Smooth muscle cell (in vitro differentiated cells): ENCODE measurements around the gene DNAJC6. TPM values are rescaled to one million over a fixed set of nuclear protein-coding genes. Genes with fewer than 3 reads are reported as not detected.

Source experiments
- DNase-seq: peaks from one replicate; lab custom pipeline; 2025; ENCODE audit not compliant: unreplicated experiment; lab: John Stamatoyannopoulos, UW
- H2AFZ ChIP-seq: fragments of 200-600 bp; sonication (generic); 2 replicates; pipeline ENCODE4 v1.6.0; 2016; ENCODE audit warnings: antibody characterized with exemption, low read depth, mild to moderate bottlenecking
- H3F3A ChIP-seq: fragments of 200-600 bp; sonication (generic); 2 replicates; pipeline ENCODE4 v1.6.0; 2017; ENCODE audit warnings: antibody characterized with exemption, low read depth
- H3K27ac ChIP-seq: fragments of 200-600 bp; sonication (generic); 2 replicates; pipeline ENCODE4 v1.5.1; 2016; ENCODE audit warnings: low read depth, mild to moderate bottlenecking
- H3K27me3 ChIP-seq: fragments of 200-600 bp; sonication (generic); 2 replicates; pipeline ENCODE4 v1.6.1; 2016; ENCODE audit warnings: low read depth, mild to moderate bottlenecking
- H3K36me3 ChIP-seq: fragments of 200-600 bp; sonication (generic); 2 replicates; pipeline ENCODE4 v1.5.1; 2016; ENCODE audit warnings: low read depth
- H3K4me1 ChIP-seq: fragments of 200-600 bp; sonication (generic); 2 replicates; pipeline ENCODE4 v1.5.1; 2016; ENCODE audit warnings: low read depth
- H3K4me2 ChIP-seq: fragments of 200-600 bp; sonication (generic); 2 replicates; pipeline ENCODE4 v1.6.0; 2016; ENCODE audit warnings: mild to moderate bottlenecking
- H3K4me3 ChIP-seq: fragments of 200-600 bp; sonication (generic); 2 replicates; pipeline ENCODE4 v1.5.1; 2016; ENCODE audit warnings: mild to moderate bottlenecking
- H3K79me2 ChIP-seq: fragments of 200-600 bp; sonication (generic); 2 replicates; pipeline ENCODE4 v1.6.0; 2016; ENCODE audit warnings: low read depth, mild to moderate bottlenecking
- H3K9ac ChIP-seq: fragments of 200-600 bp; sonication (generic); 2 replicates; pipeline ENCODE4 v1.6.0; 2016; ENCODE audit warnings: low read depth
- H3K9me3 ChIP-seq: fragments of 200-600 bp; sonication (generic); replicated peaks from 2 replicates; pipeline ENCODE4 v1.5.1; 2016; ENCODE audit warnings: low read depth
- H4K20me1 ChIP-seq: fragments of 200-600 bp; sonication (generic); 2 replicates; pipeline ENCODE4 v1.6.0; 2016; ENCODE audit warnings: low read depth
- WGBS: methylation state at CpG from one replicate; pipeline ENCODE4 v1.1.7; 2016; ENCODE audit warnings: low lambda C conversion rate; 5-methylcytosine and 5-hydroxymethylcytosine counted together
- polyA plus RNA-seq: library from polyadenylated mRNA; unstranded; fragments of >200 nt; fragmentation: Nextera tagmentation; extraction: Ambion mirVana; gene quantifications from 2 replicates; pipeline ENCODE4 v1.2.1, GENCODE V29; 2016
- total RNA-seq: library from RNA; depleted of rRNA; stranded (reverse); fragments of >200 nt; gene quantifications from 2 replicates; pipeline ENCODE4 v1.2.3, GENCODE V29; 2014
- TF ChIP-seq, protein P1 (sequence below): fragments of 200-600 bp; sonication (generic); IDR thresholded peaks from 2 replicates; pipeline ENCODE4 v1.5.1; 2017; ENCODE audit warnings: borderline replicate concordance, mild to moderate bottlenecking, antibody characterized with exemption; ENCODE audit not compliant: insufficient read depth, poor library complexity, severe bottlenecking

Gene DNAJC6
- total and polyA plus RNA-seq, 2 experiments from 2014 or later, result 0.70 to 7.8 TPM

- H3K9me3 ChIP-seq, result no peaks in the 10 kb centered on the region
- no peak for DNase-seq
These were observed 98.5 kb downstream of the DNAJC6 start for GRCh38 chr1:65407877-65408276.

DNA sequence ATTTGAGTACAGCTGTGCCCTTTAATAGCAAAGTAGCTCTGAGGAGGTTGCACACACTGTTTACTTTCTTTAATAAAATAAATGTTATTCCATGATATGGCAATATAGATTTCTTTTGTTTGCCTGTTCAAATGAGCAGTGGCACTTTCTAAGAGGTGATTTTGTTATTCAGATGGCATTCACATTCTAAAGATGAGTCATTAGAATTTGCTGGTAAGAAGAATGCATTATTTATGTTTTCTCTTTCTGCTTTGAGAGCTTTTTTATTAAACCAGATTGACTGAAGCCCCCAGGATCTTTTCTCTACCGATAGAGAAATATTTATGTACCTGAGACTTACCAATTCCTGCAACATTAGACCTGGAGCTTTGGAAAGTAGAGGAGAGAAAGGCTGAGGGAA lies 100.0 kb downstream of the DNAJC6 start:
- Histone ChIP-seq H3K9me3 (no peaks in the 10 kb centered on the region), H3K4me3 (no peak overlapping the region), H3K27me3 (no peaks in the 10 kb centered on the region), H4K20me1 (no peaks in the 10 kb centered on the region), H3F3A (no peaks in the 10 kb centered on the region), H3K27ac (no peak overlapping the region), H3K9ac (no peak overlapping the region), H3K4me1 (no peaks in the 10 kb centered on the region), H3K36me3 (no peaks in the 10 kb centered on the region), H3K79me2 (no peaks in the 10 kb centered on the region), H3K4me2 (no peak overlapping the region), H2AFZ (no peak overlapping the region)
- DNase-seq, result no peak
- 50% methylated on average over 1 of the region's 1 CpG for WGBS
- TF ChIP-seq, protein P1, sequence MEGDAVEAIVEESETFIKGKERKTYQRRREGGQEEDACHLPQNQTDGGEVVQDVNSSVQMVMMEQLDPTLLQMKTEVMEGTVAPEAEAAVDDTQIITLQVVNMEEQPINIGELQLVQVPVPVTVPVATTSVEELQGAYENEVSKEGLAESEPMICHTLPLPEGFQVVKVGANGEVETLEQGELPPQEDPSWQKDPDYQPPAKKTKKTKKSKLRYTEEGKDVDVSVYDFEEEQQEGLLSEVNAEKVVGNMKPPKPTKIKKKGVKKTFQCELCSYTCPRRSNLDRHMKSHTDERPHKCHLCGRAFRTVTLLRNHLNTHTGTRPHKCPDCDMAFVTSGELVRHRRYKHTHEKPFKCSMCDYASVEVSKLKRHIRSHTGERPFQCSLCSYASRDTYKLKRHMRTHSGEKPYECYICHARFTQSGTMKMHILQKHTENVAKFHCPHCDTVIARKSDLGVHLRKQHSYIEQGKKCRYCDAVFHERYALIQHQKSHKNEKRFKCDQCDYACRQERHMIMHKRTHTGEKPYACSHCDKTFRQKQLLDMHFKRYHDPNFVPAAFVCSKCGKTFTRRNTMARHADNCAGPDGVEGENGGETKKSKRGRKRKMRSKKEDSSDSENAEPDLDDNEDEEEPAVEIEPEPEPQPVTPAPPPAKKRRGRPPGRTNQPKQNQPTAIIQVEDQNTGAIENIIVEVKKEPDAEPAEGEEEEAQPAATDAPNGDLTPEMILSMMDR, result no peak

More at GRCh38 chr1:65407877-65408276, 98.5 kb downstream of the DNAJC6 start:
- Histone ChIP-seq H3F3A (no peaks in the 10 kb centered on the region), H3K79me2 (no peaks in the 10 kb centered on the region), H3K9ac (no peak overlapping the region), H3K4me1 (no peaks in the 10 kb centered on the region), H3K27me3 (no peaks in the 10 kb centered on the region), H2AFZ (no peak overlapping the region), H3K27ac (no peak overlapping the region), H3K4me2 (no peak overlapping the region), H3K4me3 (no peak overlapping the region), H4K20me1 (no peaks in the 10 kb centered on the region), H3K36me3 (no peaks in the 10 kb centered on the region)
- TF ChIP-seq, protein P1, result no peak
- 98% methylated on average over 2 of the region's 2 CpGs for WGBS

GRCh38 chr1:65409816-65410326 lies 100.5 kb downstream of the DNAJC6 start:
- Histone ChIP-seq H3K36me3 (no peaks in the 10 kb centered on the region), H3F3A (no peaks in the 10 kb centered on the region), H3K4me2 (no peak overlapping the region), H3K27ac (no peak overlapping the region), H3K9me3 (no peaks in the 10 kb centered on the region), H2AFZ (no peak overlapping the region), H3K4me3 (no peak overlapping the region), H3K79me2 (no peaks in the 10 kb centered on the region), H4K20me1 (no peaks in the 10 kb centered on the region), H3K27me3 (no peaks in the 10 kb centered on the region), H3K9ac (no peak overlapping the region), H3K4me1 (no peaks in the 10 kb centered on the region)
- no peak for DNase-seq
- TF ChIP-seq, protein P1, result no peak
- WGBS, result 89% methylated on average over 4 of the region's 4 CpGs
